Measurements from ENCODE around the gene NDUFS7.

DNA sequence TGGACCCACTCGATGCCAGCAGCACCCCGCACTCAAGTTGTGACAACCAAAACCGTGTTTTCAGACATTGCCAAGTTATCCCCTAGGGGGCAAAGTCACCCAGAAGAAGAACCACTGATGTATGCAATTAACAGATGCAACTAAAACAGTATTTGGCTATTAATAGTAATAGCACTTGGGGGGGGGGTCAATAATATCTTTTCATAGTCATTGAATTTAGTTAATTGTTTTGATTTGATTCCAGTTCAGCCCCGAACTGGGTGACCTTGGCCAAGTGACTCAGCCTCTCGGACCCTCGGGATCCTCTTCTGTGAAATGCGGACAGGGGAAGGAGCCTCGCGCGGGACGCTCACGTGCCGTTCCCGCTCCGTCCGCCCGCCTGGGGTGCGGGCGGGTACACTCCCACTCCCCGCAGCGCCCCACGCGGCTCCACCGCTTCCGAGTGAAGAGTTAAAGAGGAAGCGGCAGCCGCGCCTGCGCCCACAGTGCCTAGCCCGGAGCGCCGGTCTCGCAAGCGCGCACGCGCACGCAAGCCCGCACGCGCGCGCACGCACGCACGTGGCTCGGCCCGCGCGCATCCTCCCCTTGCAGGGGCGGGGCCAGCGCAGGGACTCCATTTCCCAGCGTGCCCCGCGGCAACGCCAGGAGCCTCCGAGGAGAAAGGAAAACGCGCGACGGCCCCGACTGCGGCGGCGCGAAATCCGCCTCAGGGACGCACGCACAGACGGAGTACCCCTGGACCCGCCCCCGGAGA, 23.2 kb downstream of the NDUFS7 start:
- TF ChIP-seq POLR2A (IDR thresholded peaks at IDR 0.05) = no peak
- TF ChIP-seq, protein P1, sequence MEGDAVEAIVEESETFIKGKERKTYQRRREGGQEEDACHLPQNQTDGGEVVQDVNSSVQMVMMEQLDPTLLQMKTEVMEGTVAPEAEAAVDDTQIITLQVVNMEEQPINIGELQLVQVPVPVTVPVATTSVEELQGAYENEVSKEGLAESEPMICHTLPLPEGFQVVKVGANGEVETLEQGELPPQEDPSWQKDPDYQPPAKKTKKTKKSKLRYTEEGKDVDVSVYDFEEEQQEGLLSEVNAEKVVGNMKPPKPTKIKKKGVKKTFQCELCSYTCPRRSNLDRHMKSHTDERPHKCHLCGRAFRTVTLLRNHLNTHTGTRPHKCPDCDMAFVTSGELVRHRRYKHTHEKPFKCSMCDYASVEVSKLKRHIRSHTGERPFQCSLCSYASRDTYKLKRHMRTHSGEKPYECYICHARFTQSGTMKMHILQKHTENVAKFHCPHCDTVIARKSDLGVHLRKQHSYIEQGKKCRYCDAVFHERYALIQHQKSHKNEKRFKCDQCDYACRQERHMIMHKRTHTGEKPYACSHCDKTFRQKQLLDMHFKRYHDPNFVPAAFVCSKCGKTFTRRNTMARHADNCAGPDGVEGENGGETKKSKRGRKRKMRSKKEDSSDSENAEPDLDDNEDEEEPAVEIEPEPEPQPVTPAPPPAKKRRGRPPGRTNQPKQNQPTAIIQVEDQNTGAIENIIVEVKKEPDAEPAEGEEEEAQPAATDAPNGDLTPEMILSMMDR (IDR thresholded peaks at IDR 0.05) = no peak
